ENCODE data around the gene ZNF839. TPM values are rescaled to one million over a fixed set of nuclear protein-coding genes. Genes with fewer than 3 reads are reported as not detected.

ZNF839 gene
- total RNA-seq, 2 experiments from 2014 or later, result 20.2 to 23.3 TPM

DNA sequence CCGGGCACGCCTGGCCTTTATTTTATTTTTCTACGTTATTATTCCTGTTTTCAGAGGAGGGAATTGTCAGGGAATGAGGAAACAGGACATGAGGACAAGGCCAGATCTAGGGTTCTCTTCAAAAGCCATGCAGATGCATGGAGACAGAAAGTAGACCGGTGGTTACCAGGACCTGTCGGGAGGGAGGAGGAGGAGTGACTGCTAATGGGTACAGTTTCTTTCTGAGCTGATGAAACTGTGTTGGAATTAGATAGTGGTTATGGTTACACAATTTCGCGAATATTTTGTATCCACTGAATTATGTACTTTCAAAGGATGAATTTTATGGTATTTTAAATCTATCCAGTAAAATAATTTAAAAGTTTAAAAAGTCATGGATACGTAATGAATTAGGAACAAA is 11.3 kb downstream of the ZNF839 start:
- Histone ChIP-seq H3K79me2 (ENCODE audit: insufficient read depth, low read depth, low read length) (no peaks in the 10 kb centered on the region), H3K4me2 (ENCODE audit: low read length) (no peak overlapping the region), H3K9me3 (ENCODE audit: low read length) (no peaks in the 10 kb centered on the region), H3K9me2 (ENCODE audit: insufficient read depth, low read length) (no peaks in the 10 kb centered on the region), H3K27ac (ENCODE audit: low read depth, low read length, poor library complexity, severe bottlenecking) (no peak overlapping the region), H4K20me1 (ENCODE audit: insufficient read depth, low read length) (no peaks in the 10 kb centered on the region), H3K36me3 (ENCODE audit: insufficient read depth, low read length) (peaks cover 30% of the 10 kb centered on the region), H3K4me3 (ENCODE audit: low read depth, low read length, poor library complexity, severe bottlenecking) (no peak overlapping the region), H3K4me1 (ENCODE audit: insufficient read depth, low read length, poor library complexity, severe bottlenecking) (peaks cover 8% of the 10 kb centered on the region), H2AFZ (ENCODE audit: low read length) (no peak overlapping the region)
- ChIA-PET CTCF (ENCODE audit: unreplicated experiment) (no interaction called here), POLR2A (no interaction called here)
- DNase-seq (ENCODE audit: low spot score), result no peak
- no TSS peak for BruUV-seq (replicated peaks)
- intact Hi-C loops (cut with micrococcal nuclease; ENCODE audit: unreplicated experiment), result no loop called here
- TF ChIP-seq, protein P1, sequence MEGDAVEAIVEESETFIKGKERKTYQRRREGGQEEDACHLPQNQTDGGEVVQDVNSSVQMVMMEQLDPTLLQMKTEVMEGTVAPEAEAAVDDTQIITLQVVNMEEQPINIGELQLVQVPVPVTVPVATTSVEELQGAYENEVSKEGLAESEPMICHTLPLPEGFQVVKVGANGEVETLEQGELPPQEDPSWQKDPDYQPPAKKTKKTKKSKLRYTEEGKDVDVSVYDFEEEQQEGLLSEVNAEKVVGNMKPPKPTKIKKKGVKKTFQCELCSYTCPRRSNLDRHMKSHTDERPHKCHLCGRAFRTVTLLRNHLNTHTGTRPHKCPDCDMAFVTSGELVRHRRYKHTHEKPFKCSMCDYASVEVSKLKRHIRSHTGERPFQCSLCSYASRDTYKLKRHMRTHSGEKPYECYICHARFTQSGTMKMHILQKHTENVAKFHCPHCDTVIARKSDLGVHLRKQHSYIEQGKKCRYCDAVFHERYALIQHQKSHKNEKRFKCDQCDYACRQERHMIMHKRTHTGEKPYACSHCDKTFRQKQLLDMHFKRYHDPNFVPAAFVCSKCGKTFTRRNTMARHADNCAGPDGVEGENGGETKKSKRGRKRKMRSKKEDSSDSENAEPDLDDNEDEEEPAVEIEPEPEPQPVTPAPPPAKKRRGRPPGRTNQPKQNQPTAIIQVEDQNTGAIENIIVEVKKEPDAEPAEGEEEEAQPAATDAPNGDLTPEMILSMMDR (conservative IDR thresholded peaks at IDR 0.05; ENCODE audit: low read length), result no peak

DNA sequence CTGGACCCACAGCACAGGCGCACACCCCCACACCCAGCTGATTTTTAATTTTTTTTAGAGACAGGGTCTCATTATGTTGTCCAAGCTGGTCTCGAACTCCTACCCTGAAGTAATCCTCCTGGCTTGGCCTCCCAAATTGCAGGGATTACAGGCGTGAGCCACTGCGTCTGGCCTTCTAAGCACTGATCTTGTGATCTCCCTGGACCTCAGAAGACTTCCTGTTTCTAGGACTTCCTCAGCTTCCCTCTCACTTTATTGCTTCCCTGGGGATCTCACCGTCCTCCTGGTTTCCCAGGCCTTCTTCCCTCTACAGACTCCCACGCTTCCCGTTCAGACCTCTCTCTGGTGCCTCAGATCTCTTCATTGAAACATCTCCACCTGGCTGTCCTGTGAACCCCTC is 13.8 kb downstream of the ZNF839 start:
- ChIA-PET POLR2A (no interaction called here), CTCF (ENCODE audit: unreplicated experiment) (no interaction called here)
- H3K79me2 ChIP-seq (ENCODE audit: insufficient read depth, low read depth, low read length), result no peaks in the 10 kb centered on the region
- TF ChIP-seq, protein P1 (conservative IDR thresholded peaks at IDR 0.05; ENCODE audit: low read length), result no peak
- no peak for TF ChIP-seq EZH2phosphoT487 (IDR thresholded peaks at IDR 0.05; ENCODE audit: borderline replicate concordance, low read depth, low read length)
- H3K4me3 ChIP-seq (ENCODE audit: low read depth, low read length, poor library complexity, severe bottlenecking), result no peak overlapping the region
- H3K9me2 ChIP-seq (ENCODE audit: insufficient read depth, low read length), result no peaks in the 10 kb centered on the region
- DNase-seq (ENCODE audit: low spot score), result no peak
- H3K27ac ChIP-seq (ENCODE audit: low read depth, low read length, poor library complexity, severe bottlenecking), result no peak overlapping the region
- intact Hi-C loops (cut with micrococcal nuclease; ENCODE audit: unreplicated experiment), result no loop called here
- peaks cover 8% of the 10 kb centered on the region for H3K4me1 ChIP-seq (ENCODE audit: insufficient read depth, low read length, poor library complexity, severe bottlenecking)
- H3K36me3 ChIP-seq (ENCODE audit: insufficient read depth, low read length), result peaks cover 42% of the 10 kb centered on the region
- H4K20me1 ChIP-seq (ENCODE audit: insufficient read depth, low read length), result no peaks in the 10 kb centered on the region
- no peaks in the 10 kb centered on the region for H3K9me3 ChIP-seq (ENCODE audit: low read length)
- no TSS peak for BruUV-seq (replicated peaks)
- H3K4me2 ChIP-seq (ENCODE audit: low read length), result no peak overlapping the region
- H2AFZ ChIP-seq (ENCODE audit: low read length), result no peak overlapping the region

DNA sequence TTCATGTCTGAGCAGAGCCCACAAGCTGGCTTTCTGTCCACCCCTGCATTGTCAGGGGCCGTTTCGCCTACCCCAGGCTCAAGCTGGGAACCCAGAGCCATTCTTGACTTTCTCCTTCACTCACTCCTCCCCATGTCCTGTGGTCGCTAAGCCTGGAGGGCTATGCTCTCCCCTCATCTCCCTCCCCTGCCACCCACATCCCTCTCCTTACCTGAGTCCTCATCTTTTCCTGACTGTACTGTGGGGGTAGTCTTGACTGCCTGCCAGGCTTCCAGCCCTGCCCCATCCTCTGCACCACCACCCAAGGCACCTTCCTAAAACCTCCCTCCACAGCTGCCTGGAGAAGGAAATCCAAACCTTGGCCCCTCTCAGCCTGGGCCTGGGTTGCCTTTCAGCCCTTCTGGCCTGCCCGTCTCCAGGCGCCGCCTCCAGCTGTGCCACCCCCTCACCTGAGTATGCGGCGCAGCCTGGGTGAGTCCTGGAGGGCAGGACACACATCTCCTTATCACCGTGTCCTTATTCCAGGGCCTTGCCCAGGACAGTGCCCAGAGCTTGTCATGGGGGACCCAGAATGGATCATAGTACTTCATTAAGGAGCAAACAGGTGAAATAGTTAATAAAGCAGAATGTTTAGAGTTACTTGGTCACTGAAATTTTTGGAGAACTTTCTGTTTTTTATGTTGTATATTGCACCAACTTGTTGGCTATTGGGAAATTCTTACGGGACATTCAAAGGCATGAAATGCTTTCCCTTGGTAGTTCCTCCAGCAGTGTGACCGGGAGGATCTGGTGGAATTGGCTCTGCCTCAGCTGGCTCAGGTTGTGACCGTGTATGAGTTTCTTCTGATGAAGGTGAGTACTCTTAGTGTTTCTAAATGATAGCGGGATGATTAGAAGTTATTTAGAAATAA is 14.5 kb downstream of the ZNF839 start:
- BruUV-seq (replicated peaks), result no TSS peak

More for the DNA sequence above, 14.5 kb downstream of the ZNF839 start:
- no peaks in the 10 kb centered on the region for H4K20me1 ChIP-seq (ENCODE audit: insufficient read depth, low read length)
- no peaks in the 10 kb centered on the region for H3K79me2 ChIP-seq (ENCODE audit: insufficient read depth, low read depth, low read length)
- H3K4me1 ChIP-seq (ENCODE audit: insufficient read depth, low read length, poor library complexity, severe bottlenecking), result peaks cover 8% of the 10 kb centered on the region
- no peak overlapping the region for H3K4me3 ChIP-seq (ENCODE audit: low read depth, low read length, poor library complexity, severe bottlenecking)
- intact Hi-C loops (cut with micrococcal nuclease; ENCODE audit: unreplicated experiment), result no loop called here
- TF ChIP-seq, protein P1 (conservative IDR thresholded peaks at IDR 0.05; ENCODE audit: low read length), result no peak
- DNase-seq (ENCODE audit: low spot score), result no peak
- H3K4me2 ChIP-seq (ENCODE audit: low read length), result no peak overlapping the region
- H3K27ac ChIP-seq (ENCODE audit: low read depth, low read length, poor library complexity, severe bottlenecking), result no peak overlapping the region
- POLR2A ChIA-PET, result interaction anchor here (0.6 kb wide), 1 partner anchor 716 kb away, joined by 3 read pairs; no protein-coding TSS in a partner anchor
- H3K9me2 ChIP-seq (ENCODE audit: insufficient read depth, low read length), result no peaks in the 10 kb centered on the region
- peaks cover 49% of the 10 kb centered on the region for H3K36me3 ChIP-seq (ENCODE audit: insufficient read depth, low read length)
- no peak overlapping the region for H2AFZ ChIP-seq (ENCODE audit: low read length)
- H3K9me3 ChIP-seq (ENCODE audit: low read length), result no peaks in the 10 kb centered on the region
- CTCF ChIA-PET (ENCODE audit: unreplicated experiment), result no interaction called here
